GM19324 (cell line): ENCODE measurements around the gene PANX2.
"Not testable (repeated sequence)": the region's sequence is repeated elsewhere in the genome, so short reads cannot be mapped to it uniquely, and the experiment has no call there.

ENCODE experiments used
- ATAC-seq: cut with Tn5 transposase; IDR thresholded peaks from one replicate; pipeline ENCODE4 v1.9.1; 2021; ENCODE audit warnings: mild to moderate bottlenecking, moderate library complexity; ENCODE audit not compliant: unreplicated experiment, low FRiP score

Gene PANX2

DNA sequence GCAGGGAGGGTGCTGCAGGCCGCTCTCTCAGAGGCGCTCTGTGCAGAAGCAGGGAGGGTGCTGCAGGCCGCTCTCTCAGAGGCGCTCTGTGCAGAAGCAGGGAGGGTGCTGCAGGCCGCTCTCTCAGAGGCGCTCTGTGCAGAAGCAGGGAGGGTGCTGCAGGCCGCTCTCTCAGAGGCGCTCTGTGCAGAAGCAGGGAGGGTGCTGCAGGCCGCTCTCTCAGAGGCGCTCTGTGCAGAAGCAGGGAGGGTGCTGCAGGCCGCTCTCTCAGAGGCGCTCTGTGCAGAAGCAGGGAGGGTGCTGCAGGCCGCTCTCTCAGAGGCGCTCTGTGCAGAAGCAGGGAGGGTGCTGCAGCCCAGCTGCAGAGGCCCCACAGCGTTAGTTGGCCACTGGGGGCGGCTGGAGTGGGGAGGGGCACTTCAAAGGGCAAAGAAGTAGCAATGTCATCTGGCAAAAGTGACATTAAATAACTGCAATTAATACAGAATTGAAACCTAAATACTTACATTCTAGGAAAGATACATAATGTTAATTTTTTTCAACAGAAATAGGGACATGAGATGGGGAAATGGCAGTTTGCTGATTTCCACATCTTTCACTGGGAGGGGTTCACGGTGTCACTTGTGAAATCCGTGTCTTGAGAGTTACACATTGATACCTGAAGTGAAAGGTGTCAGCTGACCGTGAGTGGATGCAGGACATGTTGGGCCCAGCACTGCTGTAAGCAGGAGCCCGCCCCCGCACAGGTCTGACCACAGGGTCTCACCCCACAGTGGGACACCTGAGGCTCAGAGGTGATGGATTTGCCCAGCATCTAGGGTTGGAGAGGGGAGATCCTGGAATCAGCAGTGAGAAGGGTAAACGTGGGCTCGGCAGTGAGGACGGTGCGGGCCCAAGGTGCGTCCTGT, 23.0 kb upstream of the PANX2 start:
- not testable (repeated sequence) for ATAC-seq

- ATAC-seq = no peak
These were observed 22.4 kb upstream of the PANX2 start for GRCh38 chr22:50148166-50148500.

- ATAC-seq = no peak
These were observed 21.4 kb upstream of the PANX2 start for GRCh38 chr22:50148991-50149721.

- no peak for ATAC-seq
These were observed 20.1 kb upstream of the PANX2 start for GRCh38 chr22:50150161-50151129.

DNA sequence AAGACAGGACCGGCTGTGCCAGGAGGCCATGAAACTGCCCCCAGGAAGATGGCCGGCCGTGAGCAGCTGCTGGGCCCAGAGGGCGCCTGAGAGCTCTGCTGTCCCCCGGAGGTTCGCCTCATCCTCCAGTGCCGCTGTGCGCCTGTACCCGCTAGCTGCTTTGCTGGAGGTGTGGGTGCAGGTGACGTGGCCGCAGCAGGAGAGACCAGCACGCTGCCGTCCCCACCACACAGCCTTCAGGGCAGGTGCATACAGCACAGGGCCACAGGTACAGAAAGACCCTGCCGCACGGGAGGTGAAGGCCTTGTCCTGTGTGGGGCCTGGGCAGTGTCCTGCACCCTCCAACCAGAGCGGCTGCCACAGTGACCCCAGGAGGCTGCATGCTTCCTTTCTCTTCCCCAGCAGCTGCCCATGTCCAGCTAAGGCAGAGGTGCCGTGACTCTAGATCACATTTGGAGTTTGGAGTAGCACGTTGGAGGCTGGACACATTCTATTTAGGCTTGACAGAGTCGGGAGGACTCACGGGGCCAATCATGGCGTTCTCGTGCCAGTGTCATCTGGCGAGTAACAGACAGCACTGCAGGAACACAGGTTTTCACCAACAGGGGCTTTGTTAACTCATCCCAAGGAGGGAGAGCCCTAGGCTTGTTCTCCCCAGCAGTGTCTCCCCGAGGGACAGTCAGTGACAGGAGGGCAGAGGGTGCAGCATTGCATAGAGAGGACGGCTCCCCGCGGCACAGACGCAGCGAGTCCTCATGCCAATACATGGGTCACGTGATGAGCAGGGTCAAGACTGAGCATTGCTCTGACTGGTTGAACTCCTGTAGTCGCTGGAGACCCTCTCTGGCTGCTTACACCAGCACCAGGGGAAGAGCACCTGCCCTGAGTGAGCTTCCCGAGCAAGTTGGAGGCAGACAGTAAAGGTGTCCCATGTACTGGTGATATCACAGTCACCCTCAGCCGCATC, 18.7 kb upstream of the PANX2 start:
- no peak for ATAC-seq

- no peak for ATAC-seq
These were observed 17.3 kb upstream of the PANX2 start for GRCh38 chr22:50153056-50153755.

DNA sequence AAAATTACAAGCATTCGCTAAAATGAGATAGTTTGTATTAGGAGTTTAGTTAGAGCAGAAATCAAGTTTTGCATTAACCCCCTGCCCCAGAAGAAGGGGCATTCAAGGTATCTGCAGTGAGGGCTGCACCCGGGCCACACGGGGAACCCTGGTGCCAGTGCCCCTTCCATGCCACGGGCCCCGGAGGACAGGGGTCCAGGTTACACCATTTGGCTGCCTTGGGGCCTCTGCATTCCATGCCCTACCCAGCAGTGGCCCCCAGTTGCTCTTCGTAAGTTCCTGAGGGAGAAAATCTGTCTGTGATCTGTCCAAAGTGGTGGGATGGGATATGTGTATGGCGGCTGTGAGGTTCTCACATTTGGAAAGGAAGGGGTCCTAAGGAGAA, 16.8 kb upstream of the PANX2 start:
- ATAC-seq = no peak

- ATAC-seq = no peak
These were observed 12.7 kb upstream of the PANX2 start for GRCh38 chr22:50157709-50158375.

- no peak for ATAC-seq
These were observed 9.6 kb upstream of the PANX2 start for GRCh38 chr22:50160947-50161346.

DNA sequence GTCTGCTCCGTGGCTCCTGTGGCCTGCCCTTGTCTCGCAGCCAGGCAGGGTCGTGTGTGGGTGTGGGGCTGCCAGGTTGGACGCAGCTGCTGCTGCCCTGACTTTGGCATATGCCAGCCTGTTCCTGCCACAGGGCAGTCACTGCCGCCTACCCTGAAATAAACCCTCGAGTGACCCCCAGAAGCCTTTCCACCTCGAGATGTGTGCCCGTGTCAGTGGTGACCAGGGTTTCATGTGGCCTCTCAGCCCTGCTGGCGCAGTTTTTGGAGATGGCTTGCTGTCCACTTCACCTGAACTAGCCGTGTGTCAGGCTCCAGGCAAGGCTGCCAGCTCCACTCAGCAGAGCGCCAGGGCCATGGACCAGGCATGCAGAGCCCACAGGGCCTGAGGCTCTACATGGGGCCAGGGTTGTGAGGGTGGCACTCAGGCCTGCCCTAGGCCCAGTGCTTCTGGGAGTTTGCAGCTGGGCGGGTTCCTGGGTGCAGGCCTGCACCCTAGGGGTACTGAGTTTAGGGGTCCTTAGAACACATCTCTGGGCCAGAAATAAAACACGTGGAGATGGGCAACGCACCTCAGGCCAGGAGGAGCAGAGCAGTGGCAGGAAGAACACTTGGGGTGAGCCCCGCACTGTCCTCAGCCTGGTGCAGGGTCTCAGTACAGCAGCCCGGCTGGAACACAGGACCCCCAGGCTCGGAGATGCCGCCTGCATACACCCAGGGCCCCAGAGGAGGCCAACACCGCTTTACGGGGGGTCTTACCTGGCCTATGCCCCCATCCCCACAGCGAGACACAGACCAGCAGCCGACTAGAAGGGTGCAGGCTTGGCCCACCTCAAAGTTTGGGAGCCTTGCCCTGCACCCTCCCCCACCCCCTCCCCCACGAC, 8.8 kb upstream of the PANX2 start:
- ATAC-seq = no peak

DNA sequence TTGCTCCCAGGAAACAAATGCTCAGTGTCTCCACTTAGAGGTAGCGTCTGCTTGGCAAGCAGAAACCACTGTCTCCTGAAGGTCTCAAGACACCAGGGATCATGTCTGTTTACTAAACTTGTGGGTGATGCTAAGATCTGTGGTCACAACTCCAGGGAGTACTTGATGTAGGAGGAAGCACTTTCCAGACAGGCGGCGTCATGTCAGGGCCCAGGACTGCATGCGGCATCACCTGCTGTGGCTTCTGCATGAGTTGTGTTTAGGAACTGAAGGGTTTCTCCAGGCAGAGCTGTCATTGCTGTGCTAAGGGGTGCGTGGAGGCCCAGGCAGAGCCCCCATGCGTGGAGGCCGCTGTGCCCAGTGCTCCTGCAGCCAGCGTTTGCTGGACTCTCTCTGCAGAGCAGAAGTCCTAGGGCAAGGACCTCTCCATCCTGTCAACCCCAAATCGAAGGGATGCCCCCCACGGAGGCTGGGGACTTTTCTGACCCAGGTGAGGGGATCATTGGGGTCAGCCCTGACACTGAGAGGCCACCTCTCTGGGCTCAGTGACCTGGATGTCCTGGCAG, 8.1 kb upstream of the PANX2 start:
- ATAC-seq = no peak

GRCh38 chr22:50165436-50166123, 5.0 kb upstream of the PANX2 start:
- ATAC-seq = no peak

GRCh38 chr22:50167689-50168489, 2.6 kb upstream of the PANX2 start:
- no peak for ATAC-seq

GRCh38 chr22:50168490-50169180, 1.9 kb upstream of the PANX2 start:
- not testable (repeated sequence) for ATAC-seq

GRCh38 chr22:50169181-50169759, 1.3 kb upstream of the PANX2 start:
- no peak for ATAC-seq
